Peyer's patch (tissue), 4 donors: ENCODE measurements around the gene MYO9A.

Experiments used
- POLR2A ChIP-seq, 2 donors: fragments of 450-650 bp; IDR thresholded peaks; one replicate each; pipeline ENCODE4 v1.5.1; 2017; ENCODE audit warnings: antibody characterized with exemption in 2 of 2, mild to moderate bottlenecking in 2 of 2, moderate library complexity in 2 of 2
- TF ChIP-seq, protein P1 (sequence below), 6 experiments: fragments of 450-650 bp in 4 of 6; fragments of 200-600 bp in 2 of 6; sonication (generic) in 1 of 6; IDR thresholded peaks; one replicate each; pipeline ENCODE4 v1.5.1; 2017 to 2019; ENCODE audit warnings: antibody characterized with exemption in 6 of 6, mild to moderate bottlenecking in 3 of 6, moderate library complexity in 1 of 6

DNA sequence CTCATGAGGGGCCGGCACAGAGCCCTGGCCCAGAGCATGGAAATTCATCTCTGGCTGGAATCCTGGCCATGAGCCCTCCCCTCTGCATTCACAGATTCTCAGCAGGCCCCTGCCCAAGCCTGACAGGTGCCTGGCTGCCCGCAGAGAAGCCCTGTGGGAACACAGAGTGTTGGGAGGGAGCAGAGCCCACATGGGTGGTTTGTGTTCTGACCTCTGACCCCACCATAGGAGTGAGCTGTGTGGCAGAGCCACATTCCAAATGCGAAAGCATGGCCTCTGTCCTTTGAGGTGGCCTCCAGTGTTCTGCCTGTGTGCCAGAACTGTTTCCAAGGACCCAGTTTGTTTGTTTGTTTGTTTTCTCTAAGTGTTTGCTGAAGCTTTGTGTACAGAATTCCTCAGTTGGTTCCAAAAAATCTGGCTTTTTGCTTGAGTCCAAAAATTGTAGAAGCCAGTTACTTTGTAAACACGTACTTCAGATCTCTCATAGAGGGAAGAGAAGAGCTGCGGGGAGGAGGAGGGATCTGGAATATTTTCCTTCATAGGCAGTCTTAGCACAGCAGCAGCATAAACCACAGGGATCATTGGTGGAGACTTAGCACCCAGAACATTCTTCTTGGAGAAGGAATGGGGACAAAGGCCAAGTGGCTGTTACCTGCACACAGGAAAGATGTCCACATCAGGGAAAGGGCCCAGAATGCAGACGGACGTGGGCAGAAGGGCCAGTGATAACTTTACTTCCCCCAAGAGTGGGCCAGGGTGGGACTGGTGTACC lies 43.6 kb upstream of the MYO9A start:
- TF ChIP-seq, protein P1, sequence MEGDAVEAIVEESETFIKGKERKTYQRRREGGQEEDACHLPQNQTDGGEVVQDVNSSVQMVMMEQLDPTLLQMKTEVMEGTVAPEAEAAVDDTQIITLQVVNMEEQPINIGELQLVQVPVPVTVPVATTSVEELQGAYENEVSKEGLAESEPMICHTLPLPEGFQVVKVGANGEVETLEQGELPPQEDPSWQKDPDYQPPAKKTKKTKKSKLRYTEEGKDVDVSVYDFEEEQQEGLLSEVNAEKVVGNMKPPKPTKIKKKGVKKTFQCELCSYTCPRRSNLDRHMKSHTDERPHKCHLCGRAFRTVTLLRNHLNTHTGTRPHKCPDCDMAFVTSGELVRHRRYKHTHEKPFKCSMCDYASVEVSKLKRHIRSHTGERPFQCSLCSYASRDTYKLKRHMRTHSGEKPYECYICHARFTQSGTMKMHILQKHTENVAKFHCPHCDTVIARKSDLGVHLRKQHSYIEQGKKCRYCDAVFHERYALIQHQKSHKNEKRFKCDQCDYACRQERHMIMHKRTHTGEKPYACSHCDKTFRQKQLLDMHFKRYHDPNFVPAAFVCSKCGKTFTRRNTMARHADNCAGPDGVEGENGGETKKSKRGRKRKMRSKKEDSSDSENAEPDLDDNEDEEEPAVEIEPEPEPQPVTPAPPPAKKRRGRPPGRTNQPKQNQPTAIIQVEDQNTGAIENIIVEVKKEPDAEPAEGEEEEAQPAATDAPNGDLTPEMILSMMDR (IDR thresholded peaks at IDR 0.05), result no peak
- TF ChIP-seq POLR2A (IDR thresholded peaks at IDR 0.05), result no peak
